GM18517 (cell line): Measurements from ENCODE around the gene TEX9.
"Not testable (repeated sequence)": the region's sequence is repeated elsewhere in the genome, so short reads cannot be mapped to it uniquely, and the experiment has no call there.

ENCODE experiments used
- ATAC-seq: cut with Tn5 transposase; IDR thresholded peaks from one replicate; pipeline ENCODE4 v1.9.1; 2021; ENCODE audit warnings: mild to moderate bottlenecking, moderate library complexity; ENCODE audit not compliant: unreplicated experiment

TEX9 gene

GRCh38 chr15:56365075-56365711, at the start of gene TEX9:
TSS of gene TEX9 (plus strand) at chr15:56365426. CDS start at chr15:56365451, 25 bp downstream.
- ATAC-seq: peak; percentile 74

- ATAC-seq: not testable (repeated sequence)
Observed at GRCh38 chr15:56316561-56316960, 48.7 kb upstream of the TEX9 start.

- no peak for ATAC-seq
Observed at GRCh38 chr15:56320316-56320715, 44.9 kb upstream of the TEX9 start.

GRCh38 chr15:56320861-56321260, 44.4 kb upstream of the TEX9 start:
- ATAC-seq: no peak

GRCh38 chr15:56322444-56322843, 42.8 kb upstream of the TEX9 start:
- no peak for ATAC-seq

- no peak for ATAC-seq
Observed at GRCh38 chr15:56323435-56323834, 41.8 kb upstream of the TEX9 start.

GRCh38 chr15:56325186-56325585, 40.0 kb upstream of the TEX9 start:
- ATAC-seq: no peak

GRCh38 chr15:56327721-56328502, 37.3 kb upstream of the TEX9 start:
- ATAC-seq: no peak

GRCh38 chr15:56337084-56337725, 28.0 kb upstream of the TEX9 start:
- no peak for ATAC-seq

GRCh38 chr15:56339594-56339993, 25.6 kb upstream of the TEX9 start:
- ATAC-seq: no peak

- no peak for ATAC-seq
Observed at GRCh38 chr15:56341201-56341600, 24.0 kb upstream of the TEX9 start.

GRCh38 chr15:56342653-56343052, 22.6 kb upstream of the TEX9 start:
- no peak for ATAC-seq

- no peak for ATAC-seq
Observed at GRCh38 chr15:56343879-56344278, 21.3 kb upstream of the TEX9 start.

- no peak for ATAC-seq
Observed at GRCh38 chr15:56344336-56344735, 20.9 kb upstream of the TEX9 start.

GRCh38 chr15:56346414-56346813, 18.8 kb upstream of the TEX9 start:
- no peak for ATAC-seq

GRCh38 chr15:56349554-56349953, 15.7 kb upstream of the TEX9 start:
- no peak for ATAC-seq

- no peak for ATAC-seq
Observed at GRCh38 chr15:56351353-56351752, 13.9 kb upstream of the TEX9 start.

GRCh38 chr15:56351957-56352506, 13.2 kb upstream of the TEX9 start:
- no peak for ATAC-seq

- ATAC-seq: no peak
Observed at GRCh38 chr15:56353119-56353518, 12.1 kb upstream of the TEX9 start.

GRCh38 chr15:56353740-56354139, 11.5 kb upstream of the TEX9 start:
- ATAC-seq: no peak

GRCh38 chr15:56356616-56357015, 8.6 kb upstream of the TEX9 start:
- ATAC-seq: peak; percentile 72

- no peak for ATAC-seq
Observed at GRCh38 chr15:56358604-56359003, 6.6 kb upstream of the TEX9 start.
